Lower leg skin (tissue), 3 donors: ENCODE measurements around the gene TALDO1.
"Not testable (repeated sequence)": the region's sequence is repeated elsewhere in the genome, so short reads cannot be mapped to it uniquely, and the experiment has no call there.

Source experiments
- CTCF ChIP-seq, 3 donors: fragments of 450-650 bp; IDR thresholded peaks; one replicate each; pipeline ENCODE4 v1.5.1; 2016; ENCODE audit warnings: antibody characterized with exemption in 3 of 3, mild to moderate bottlenecking in 3 of 3, moderate library complexity in 2 of 3
- POLR2A ChIP-seq, 2 donors: fragments of 450-650 bp; IDR thresholded peaks; one replicate each; pipeline ENCODE4 v1.6.1; 2016 to 2017; ENCODE audit warnings: antibody characterized with exemption in 2 of 2, mild to moderate bottlenecking in 1 of 2, moderate library complexity in 1 of 2

DNA sequence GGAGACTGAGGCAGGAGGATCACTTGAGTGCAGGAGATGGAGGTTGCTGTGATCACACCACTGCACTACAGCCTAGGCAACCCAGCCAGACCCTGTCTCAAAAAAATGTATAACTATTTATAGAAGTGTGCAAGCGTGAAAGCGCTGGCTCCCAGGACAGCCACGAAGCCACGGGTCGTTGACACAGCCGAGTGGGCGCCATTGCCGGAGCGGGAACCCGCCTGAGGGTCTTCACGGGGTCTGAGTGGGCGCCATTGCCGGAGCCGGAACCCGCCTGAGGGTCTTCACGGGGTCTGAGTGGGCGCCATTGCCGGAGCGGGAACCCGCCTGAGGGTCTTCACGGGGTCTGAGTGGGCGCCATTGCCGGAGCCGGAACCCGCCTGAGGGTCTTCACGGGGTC, 12.7 kb upstream of the TALDO1 start:
- not testable (repeated sequence) for TF ChIP-seq POLR2A, CTCF (IDR thresholded peaks at IDR 0.05)
